Suprapubic skin (tissue), 4 donors: ENCODE measurements around the gene NETO2.

Experiments
- CTCF ChIP-seq, 2 donors: fragments of 200-600 bp in 1 of 2; fragments of 450-650 bp in 1 of 2; sonication (generic) in 1 of 2; IDR thresholded peaks; one replicate each; pipeline ENCODE4 v1.5.1; 2016 to 2019; ENCODE audit warnings: antibody characterized with exemption in 2 of 2, mild to moderate bottlenecking in 1 of 2, moderate library complexity in 1 of 2
- POLR2A ChIP-seq, 2 donors: fragments of 450-650 bp; IDR thresholded peaks; one replicate each; pipeline ENCODE4 v1.6.1; 2017; ENCODE audit warnings: antibody characterized with exemption in 2 of 2, mild to moderate bottlenecking in 2 of 2, moderate library complexity in 2 of 2
- POLR2AphosphoS5 ChIP-seq, 3 donors: sonication (generic); formaldehyde crosslinking; IDR thresholded peaks; one replicate each; pipeline ENCODE4 v1.6.1; 2017; ENCODE audit warnings: antibody characterized with exemption in 3 of 3

- no peak for TF ChIP-seq CTCF (IDR thresholded peaks at IDR 0.05)
- no peak for TF ChIP-seq POLR2A (IDR thresholded peaks at IDR 0.05)
- no peak for TF ChIP-seq POLR2AphosphoS5 (IDR thresholded peaks at IDR 0.05)
Observed at GRCh38 chr16:47110939-47111338, 32.8 kb downstream of the NETO2 start.
